ENCODE measurements around the gene YPEL4.

- TF ChIP-seq ZNF274 (IDR thresholded peaks at IDR 0.05; ENCODE audit: low read depth, low read length): no peak
- TF ChIP-seq YY1 (IDR thresholded peaks at IDR 0.05; ENCODE audit: insufficient read depth, insufficient read length): no peak
Measured at GRCh38 chr11:57632116-57632515, 17.6 kb downstream of the YPEL4 start.
